HEK293 (cell line): ENCODE data around the gene CSRP1.

Experiments
- CTCF ChIA-PET: fragments of 350-600 bp; formaldehyde crosslinking; extraction: SDS; loops from one replicate; lab custom pipeline; 2021; ENCODE audit warnings: antibody characterized with exemption; lab: Yijun Ruan, JAX
- POLR2A ChIA-PET: fragments of 300-600 bp; formaldehyde crosslinking; extraction: SDS; loops from one replicate; lab custom pipeline; 2020; ENCODE audit warnings: antibody characterized with exemption, inconsistent platforms; lab: Yijun Ruan, JAX
- H3K27ac ChIP-seq: fragments of 200-500 bp; sonication (Bioruptor generic); 2 replicates; pipeline ENCODE4 v1.5.1; 2014; ENCODE audit warnings: low read depth, low read length, control low read depth, inconsistent platforms; ENCODE audit errors: extremely low read depth
- H3K36me3 ChIP-seq, 2 experiments: fragments of 200-500 bp in 1 of 2; sonication (Bioruptor generic) in 1 of 2; 1 replicate in 1 of 2; 2 replicates in 1 of 2; pipeline ENCODE4 v1.5.1; 2014 to 2017; ENCODE audit warnings: inconsistent platforms in 2 of 2, low read length in 2 of 2; ENCODE audit not compliant: control insufficient read depth in 2 of 2, insufficient read depth in 1 of 2
- H3K4me1 ChIP-seq: fragments of 200-500 bp; sonication (Bioruptor generic); 2 replicates; pipeline ENCODE4 v1.5.1; 2014; ENCODE audit warnings: mild to moderate bottlenecking, low read length, inconsistent platforms; ENCODE audit not compliant: control insufficient read depth, insufficient read depth
- H3K4me3 ChIP-seq: 2 replicates; pipeline ENCODE4 v1.5.1; 2011; ENCODE audit warnings: low read depth, mild to moderate bottlenecking, control low read depth, low read length, moderate library complexity
- H3K9me3 ChIP-seq: fragments of 200-500 bp; sonication (Bioruptor generic); 2 replicates; pipeline ENCODE4 v1.5.1; 2014; ENCODE audit warnings: low read depth, low read length, inconsistent platforms; ENCODE audit not compliant: control insufficient read depth, insufficient read depth
- ATF2 ChIP-seq: fragments of 450-650 bp; formaldehyde crosslinking; IDR thresholded peaks from 2 replicates; pipeline ENCODE4 v1.5.1; 2016; ENCODE audit warnings: missing biosample characterization, missing genetic modification characterization, low read depth
- KLF1 ChIP-seq: fragments of 450-650 bp; formaldehyde crosslinking; IDR thresholded peaks from 2 replicates; pipeline ENCODE4 v1.5.1; 2016; ENCODE audit warnings: missing biosample characterization, missing genetic modification characterization
- PRDM1 ChIP-seq: fragments of 450-650 bp; formaldehyde crosslinking; IDR thresholded peaks from 2 replicates; pipeline ENCODE4; 2016; ENCODE audit warnings: missing biosample characterization, missing genetic modification characterization
- TCF7L2 ChIP-seq: IDR thresholded peaks from 2 replicates; pipeline ENCODE4 v1.6.1; 2011; ENCODE audit warnings: low read depth, mild to moderate bottlenecking, inconsistent platforms, low read length, moderate library complexity, borderline replicate concordance
- YY1 ChIP-seq: fragments of 450-650 bp; formaldehyde crosslinking; IDR thresholded peaks from 2 replicates; pipeline ENCODE4 v1.5.1; 2018; ENCODE audit warnings: missing biosample characterization, missing genetic modification characterization
- ZNF10 ChIP-seq: fragments of 450-650 bp; formaldehyde crosslinking; IDR thresholded peaks from 2 replicates; pipeline ENCODE4 v1.5.1; 2017; ENCODE audit warnings: missing biosample characterization, missing genetic modification characterization
- ZNF146 ChIP-seq: fragments of 450-650 bp; formaldehyde crosslinking; IDR thresholded peaks from 2 replicates; pipeline ENCODE4 v1.5.1; 2016; ENCODE audit warnings: missing biosample characterization, missing genetic modification characterization
- ZNF184 ChIP-seq: fragments of 450-650 bp; IDR thresholded peaks from 2 replicates; pipeline ENCODE4 v1.5.1; 2018; ENCODE audit warnings: missing biosample characterization, mild to moderate bottlenecking, missing genetic modification characterization
- ZNF19 ChIP-seq: fragments of 450-650 bp; formaldehyde crosslinking; IDR thresholded peaks from 2 replicates; pipeline ENCODE4; 2016; ENCODE audit warnings: missing biosample characterization, missing genetic modification characterization, low read depth
- ZNF2 ChIP-seq: fragments of 450-650 bp; formaldehyde crosslinking; IDR thresholded peaks from 2 replicates; pipeline ENCODE4 v1.5.1; 2016; ENCODE audit warnings: missing biosample characterization, missing genetic modification characterization
- ZNF366 ChIP-seq: fragments of 450-650 bp; formaldehyde crosslinking; conservative IDR thresholded peaks from 2 replicates; pipeline ENCODE4 v1.5.1; 2016; ENCODE audit warnings: missing biosample characterization, missing genetic modification characterization
- ZNF580 ChIP-seq: fragments of 450-650 bp; formaldehyde crosslinking; IDR thresholded peaks from 2 replicates; pipeline ENCODE4 v1.5.1; 2016; ENCODE audit warnings: missing biosample characterization, missing genetic modification characterization
- ZNF596 ChIP-seq: fragments of 450-650 bp; IDR thresholded peaks from 2 replicates; pipeline ENCODE4 v1.5.0; 2018; ENCODE audit warnings: missing biosample characterization, mild to moderate bottlenecking, missing genetic modification characterization, moderate library complexity
- ZNF621 ChIP-seq: fragments of 450-650 bp; formaldehyde crosslinking; IDR thresholded peaks from 2 replicates; pipeline ENCODE4 v1.5.1; 2017; ENCODE audit warnings: missing biosample characterization, missing genetic modification characterization
- ZNF791 ChIP-seq: fragments of 450-650 bp; formaldehyde crosslinking; IDR thresholded peaks from 2 replicates; pipeline ENCODE4 v1.5.1; 2016; ENCODE audit warnings: missing biosample characterization, missing genetic modification characterization
- TF ChIP-seq, protein P1 (sequence below): fragments of 450-650 bp; formaldehyde crosslinking; IDR thresholded peaks from 2 replicates; pipeline ENCODE4 v1.5.1; 2016; ENCODE audit warnings: missing biosample characterization, missing genetic modification characterization
- TF ChIP-seq, protein P2 (sequence below): fragments of 450-650 bp; formaldehyde crosslinking; IDR thresholded peaks from 2 replicates; pipeline ENCODE4 v1.5.1; 2017; ENCODE audit warnings: missing biosample characterization, missing genetic modification characterization

CSRP1 gene

GRCh38 chr1:201530741-201531531, 24.0 kb upstream of the CSRP1 start (continued):
- TF ChIP-seq YY1 (tag by site-specific recombination) (no peak), ZNF19 (tag by site-specific recombination) (no peak), ATF2 (tag by site-specific recombination) (no peak), ZNF2 (tag by site-specific recombination) (peak; percentile 68; the same call in 1 of the 2 replicates), TCF7L2 (no peak), ZNF184 (tag by site-specific recombination) (no peak; the same call in 1 of the 2 replicates)
- TF ChIP-seq, protein P1, sequence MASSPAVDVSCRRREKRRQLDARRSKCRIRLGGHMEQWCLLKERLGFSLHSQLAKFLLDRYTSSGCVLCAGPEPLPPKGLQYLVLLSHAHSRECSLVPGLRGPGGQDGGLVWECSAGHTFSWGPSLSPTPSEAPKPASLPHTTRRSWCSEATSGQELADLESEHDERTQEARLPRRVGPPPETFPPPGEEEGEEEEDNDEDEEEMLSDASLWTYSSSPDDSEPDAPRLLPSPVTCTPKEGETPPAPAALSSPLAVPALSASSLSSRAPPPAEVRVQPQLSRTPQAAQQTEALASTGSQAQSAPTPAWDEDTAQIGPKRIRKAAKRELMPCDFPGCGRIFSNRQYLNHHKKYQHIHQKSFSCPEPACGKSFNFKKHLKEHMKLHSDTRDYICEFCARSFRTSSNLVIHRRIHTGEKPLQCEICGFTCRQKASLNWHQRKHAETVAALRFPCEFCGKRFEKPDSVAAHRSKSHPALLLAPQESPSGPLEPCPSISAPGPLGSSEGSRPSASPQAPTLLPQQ: 0 out of 2 replicates have a peak, but pooled peaks have one; percentile 19
- TF ChIP-seq, all 188 proteins: peak for 12

GRCh38 chr1:201528631-201529252, 21.8 kb upstream of the CSRP1 start:
- Histone ChIP-seq H3K4me3 (no peak overlapping the region), H3K36me3 (no peaks in the 10 kb centered on the region), H3K9me3 (no peaks in the 10 kb centered on the region), H3K27ac (no peak overlapping the region), H3K4me1 (no peaks in the 10 kb centered on the region)
- peak; percentile 96 for TF ChIP-seq ZNF10 (tag by site-specific recombination)
- TF ChIP-seq, protein P2, sequence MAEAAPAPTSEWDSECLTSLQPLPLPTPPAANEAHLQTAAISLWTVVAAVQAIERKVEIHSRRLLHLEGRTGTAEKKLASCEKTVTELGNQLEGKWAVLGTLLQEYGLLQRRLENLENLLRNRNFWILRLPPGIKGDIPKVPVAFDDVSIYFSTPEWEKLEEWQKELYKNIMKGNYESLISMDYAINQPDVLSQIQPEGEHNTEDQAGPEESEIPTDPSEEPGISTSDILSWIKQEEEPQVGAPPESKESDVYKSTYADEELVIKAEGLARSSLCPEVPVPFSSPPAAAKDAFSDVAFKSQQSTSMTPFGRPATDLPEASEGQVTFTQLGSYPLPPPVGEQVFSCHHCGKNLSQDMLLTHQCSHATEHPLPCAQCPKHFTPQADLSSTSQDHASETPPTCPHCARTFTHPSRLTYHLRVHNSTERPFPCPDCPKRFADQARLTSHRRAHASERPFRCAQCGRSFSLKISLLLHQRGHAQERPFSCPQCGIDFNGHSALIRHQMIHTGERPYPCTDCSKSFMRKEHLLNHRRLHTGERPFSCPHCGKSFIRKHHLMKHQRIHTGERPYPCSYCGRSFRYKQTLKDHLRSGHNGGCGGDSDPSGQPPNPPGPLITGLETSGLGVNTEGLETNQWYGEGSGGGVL (tag by site-specific recombination): peak; percentile 89
- TF ChIP-seq ZNF791 (tag by site-specific recombination): no peak
- TF ChIP-seq KLF1 (tag by site-specific recombination): no peak
- 0 out of 2 replicates have a peak, but pooled peaks have one; percentile 36 for TF ChIP-seq ZNF596 (tag by site-specific recombination)
- TF ChIP-seq ZNF366 (tag by site-specific recombination): 0 out of 2 replicates have a peak, but pooled peaks have one; percentile 15
- 0 out of 2 replicates have a peak, but pooled peaks have one; percentile 9 for TF ChIP-seq PRDM1
- POLR2A ChIA-PET: no interaction called here
- CTCF ChIA-PET: interaction anchor here (0.6 to 7.2 kb wide), 11 partner anchors 11 to 221 kb away, joined by 3 to 48 read pairs (median 5); no protein-coding TSS in a partner anchor

- POLR2A ChIA-PET: interaction anchor here (0.6 kb wide), 1 partner anchor 45 kb away, joined by 3 read pairs; no protein-coding TSS in a partner anchor
- CTCF ChIA-PET: interaction anchor here (0.6 to 1.3 kb wide), 3 partner anchors 16 to 220 kb away, joined by 3 to 5 read pairs (median 5); no protein-coding TSS in a partner anchor
- no peaks in the 10 kb centered on the region for H3K4me1 ChIP-seq
- no peak overlapping the region for H3K27ac ChIP-seq
- no peaks in the 10 kb centered on the region for H3K36me3 ChIP-seq
- no peak for TF ChIP-seq ZNF621 (tag by site-specific recombination)
- TF ChIP-seq ZNF146 (tag by site-specific recombination): peak; percentile 66
- peak; percentile 51; the same call in 1 of the 2 replicates for TF ChIP-seq ZNF580 (tag by site-specific recombination)
- H3K4me3 ChIP-seq: no peak overlapping the region
- no peaks in the 10 kb centered on the region for H3K9me3 ChIP-seq
Measured at GRCh38 chr1:201527879-201528278, 21.0 kb upstream of the CSRP1 start.
